ENCODE data around the gene VEGFA.
"Not testable (repeated sequence)": the region's sequence is repeated elsewhere in the genome, so short reads cannot be mapped to it uniquely, and the experiment has no call there.

Gene VEGFA

DNA sequence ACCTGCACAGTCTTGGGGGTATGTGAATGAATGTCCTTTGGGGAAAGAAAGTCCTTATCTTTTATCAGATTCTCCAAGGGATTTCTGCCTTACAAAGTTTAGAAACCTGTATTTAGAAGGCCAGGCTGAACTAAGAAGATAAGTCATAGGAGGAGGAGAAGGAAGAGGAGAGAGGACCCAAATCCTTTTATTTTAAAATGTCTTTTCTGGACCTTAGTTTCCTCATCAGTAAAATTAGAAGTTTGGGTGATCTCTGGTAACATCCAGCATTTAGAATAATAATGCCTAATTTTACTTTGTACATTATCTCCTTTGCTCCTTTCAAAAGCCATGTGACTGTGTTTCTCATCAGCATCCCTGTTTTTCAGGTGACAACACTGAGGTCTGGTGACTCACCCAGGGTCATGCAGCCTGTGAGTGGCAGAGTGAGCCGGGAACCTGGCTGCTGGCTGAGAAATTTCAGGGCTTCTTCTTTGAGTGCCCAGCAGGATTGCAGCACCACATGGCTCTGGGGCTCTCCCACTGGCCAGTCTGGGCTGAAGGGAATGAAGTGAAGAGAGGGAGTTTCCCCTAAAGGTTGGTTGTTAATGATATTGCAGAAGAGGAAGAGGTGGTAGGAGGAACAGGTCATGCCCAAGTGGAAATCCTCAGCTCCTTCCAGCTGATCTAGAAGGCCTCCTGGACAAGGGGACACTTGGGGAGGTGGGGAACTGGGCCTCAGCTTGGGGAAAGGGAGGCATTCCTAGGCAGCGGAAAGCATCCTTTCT is 34.0 kb downstream of the VEGFA start:
- no peak for DNase-seq (ENCODE audit: low spot score)

DNA sequence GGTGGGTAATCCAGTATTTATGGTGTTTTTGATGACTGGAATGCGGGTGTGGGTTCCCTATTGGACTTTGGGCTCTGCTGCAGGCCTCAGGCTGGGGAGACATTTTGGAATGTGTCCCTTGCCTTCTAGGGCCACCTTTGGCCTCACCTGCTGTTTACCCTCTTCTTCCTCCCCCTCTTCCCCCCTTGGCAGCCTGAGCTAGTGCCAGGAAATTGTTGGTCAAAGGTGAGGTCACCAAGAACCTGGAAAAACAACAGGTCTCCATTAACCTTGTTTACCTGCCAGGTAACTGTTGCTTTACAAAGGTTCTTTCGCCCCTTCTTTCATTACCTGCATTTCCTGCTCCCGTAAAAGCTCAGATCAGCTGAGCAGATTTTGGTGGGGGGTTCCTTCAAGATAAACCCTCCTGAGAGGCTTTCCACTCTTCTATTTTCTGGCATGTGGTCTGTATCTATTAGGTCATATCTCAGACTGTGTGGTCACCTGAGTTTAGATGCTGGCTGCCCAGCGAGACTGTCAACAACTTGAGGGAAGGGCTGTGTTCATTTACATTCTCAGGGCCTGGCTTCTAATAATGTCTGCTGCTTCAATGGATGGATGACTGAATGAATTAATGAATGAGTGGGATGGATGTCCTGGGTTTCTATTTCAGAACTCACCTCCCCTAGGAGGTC is 34.7 kb downstream of the VEGFA start:
- DNase-seq (ENCODE audit: low spot score): no peak

DNA sequence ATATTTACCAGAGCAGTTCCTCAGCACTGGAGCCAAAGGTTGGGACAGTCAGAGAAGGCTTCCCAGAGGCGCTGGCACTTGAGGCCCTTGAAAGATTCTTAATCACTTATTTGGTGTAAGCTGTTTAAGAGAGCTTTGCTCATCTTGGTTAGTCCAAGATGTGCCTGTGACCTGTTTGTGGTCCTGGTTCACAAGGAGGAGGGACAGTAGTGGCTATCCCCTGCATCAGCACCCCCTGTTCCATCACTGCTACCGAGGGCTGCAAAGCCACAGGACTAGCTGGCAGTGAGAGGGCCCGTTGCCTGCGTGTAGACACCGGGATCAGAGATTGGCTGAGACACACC is 35.7 kb downstream of the VEGFA start:
- DNase-seq (ENCODE audit: low spot score): no peak

DNA sequence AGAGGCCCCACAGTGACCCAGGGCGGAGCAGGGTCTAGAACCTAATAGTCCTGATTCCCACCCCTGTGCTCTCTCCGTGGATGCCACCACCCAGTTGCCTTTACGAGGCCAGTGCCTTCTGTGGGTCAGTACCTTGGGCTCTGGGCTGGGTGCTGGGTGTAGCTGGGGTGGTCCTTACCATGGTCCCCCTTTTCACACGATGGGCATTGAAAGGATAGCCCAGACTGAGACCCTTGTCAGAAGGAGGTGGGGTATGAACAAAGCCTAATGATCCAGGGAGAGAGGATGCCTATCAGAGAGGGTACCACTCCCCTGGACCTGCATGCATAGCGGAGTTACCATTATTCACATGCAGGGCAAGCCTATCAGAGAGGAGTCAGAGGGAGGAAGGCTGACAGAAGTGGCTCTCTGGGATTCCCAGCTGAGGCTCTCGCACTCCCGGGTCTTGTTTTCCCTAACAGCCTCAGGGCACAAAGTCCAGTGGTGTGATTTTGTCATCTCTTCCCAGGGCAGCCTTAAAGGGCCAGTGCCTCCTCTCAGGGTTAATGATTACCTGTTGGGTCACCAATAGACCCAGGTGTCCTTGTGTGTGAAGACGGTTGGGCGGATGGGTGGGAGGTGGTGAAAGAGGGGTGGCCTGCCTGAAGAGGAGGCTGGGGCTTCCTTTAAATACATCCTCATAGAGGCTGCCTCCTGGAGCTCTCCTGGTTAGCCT is 36.2 kb downstream of the VEGFA start:
- DNase-seq (ENCODE audit: low spot score): no peak

DNA sequence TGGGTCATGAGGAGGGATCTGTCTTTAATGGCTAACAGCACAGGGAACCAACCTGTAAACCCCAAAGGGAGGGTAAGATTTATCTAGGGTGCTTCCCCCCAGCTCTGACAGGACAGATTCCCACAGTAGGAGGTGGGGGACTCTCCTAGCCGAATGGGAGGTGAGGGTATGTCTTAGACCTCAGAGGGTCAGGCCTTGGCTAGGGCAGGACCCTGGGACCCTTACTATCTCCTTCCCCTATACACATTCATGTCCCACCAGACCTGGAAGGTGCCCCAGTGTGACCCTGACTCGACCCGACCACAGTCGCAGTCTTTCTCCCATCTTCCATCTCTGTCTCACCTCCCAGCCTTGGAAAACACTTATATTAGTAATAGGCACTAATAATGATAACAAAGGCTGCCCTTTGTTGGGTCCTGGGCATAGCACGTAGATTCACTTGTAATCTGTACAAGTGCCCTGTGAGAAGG is 36.8 kb downstream of the VEGFA start:
- no peak for DNase-seq (ENCODE audit: low spot score)

DNA sequence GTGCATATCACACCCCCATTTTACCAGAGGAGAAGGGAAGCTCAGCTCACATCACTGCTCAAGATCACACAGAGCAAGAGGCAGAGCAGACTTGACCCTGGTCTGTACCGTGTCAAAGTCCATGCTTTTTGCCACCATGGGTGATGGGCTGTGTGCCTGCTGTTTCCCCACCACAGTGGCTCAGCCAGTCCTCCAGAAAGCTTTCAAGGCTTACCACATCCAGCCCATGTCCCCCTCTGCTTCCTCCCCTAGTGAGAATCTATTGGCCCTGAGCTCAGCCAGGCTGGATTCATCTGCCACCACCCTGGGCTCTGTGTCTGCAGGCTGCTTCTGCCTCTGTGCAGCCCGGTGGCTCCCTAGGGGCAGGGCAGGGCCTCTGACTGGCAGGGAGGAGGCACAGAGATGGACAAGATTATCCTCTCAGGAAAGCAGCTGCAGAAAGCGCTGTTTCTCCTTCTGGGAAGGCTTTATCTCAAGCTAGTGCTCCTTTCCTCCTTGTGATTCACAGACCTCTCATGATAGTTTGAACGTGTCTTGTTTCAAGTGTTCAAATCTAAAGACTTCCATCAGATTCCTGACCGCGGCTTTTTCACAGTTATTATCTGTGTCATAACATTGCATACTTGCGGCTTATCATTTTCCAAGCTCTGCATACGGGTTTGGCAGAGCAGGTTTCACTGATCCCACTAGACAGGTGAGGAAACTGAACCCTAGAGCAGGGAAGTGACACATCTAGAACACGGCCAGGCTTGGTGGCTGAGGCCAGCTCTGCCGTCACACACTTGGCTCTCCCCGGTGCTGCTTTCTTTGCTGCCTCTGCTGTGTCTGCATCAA is 37.4 kb downstream of the VEGFA start:
- no peak for DNase-seq (ENCODE audit: low spot score)

DNA sequence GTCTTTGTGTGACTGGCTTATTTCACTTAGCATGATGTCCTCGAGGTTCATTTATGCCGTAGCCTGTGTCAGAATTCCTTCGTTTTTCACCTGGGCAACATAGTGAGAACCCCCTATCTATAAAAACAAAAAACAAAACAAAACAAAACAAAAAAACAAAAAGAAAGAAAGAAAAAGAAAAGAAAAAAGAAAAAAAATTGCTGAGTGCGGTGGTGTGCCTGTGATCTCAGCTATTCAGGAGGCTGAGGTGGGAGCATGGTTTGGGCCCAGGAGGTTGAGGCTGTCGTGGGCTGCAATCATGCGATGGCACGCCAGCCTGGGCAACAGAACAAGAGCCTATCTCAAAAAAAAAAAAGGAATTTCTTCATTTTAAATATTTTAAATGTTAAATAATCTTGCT is 38.4 kb downstream of the VEGFA start:
- DNase-seq (ENCODE audit: low spot score): no peak

DNA sequence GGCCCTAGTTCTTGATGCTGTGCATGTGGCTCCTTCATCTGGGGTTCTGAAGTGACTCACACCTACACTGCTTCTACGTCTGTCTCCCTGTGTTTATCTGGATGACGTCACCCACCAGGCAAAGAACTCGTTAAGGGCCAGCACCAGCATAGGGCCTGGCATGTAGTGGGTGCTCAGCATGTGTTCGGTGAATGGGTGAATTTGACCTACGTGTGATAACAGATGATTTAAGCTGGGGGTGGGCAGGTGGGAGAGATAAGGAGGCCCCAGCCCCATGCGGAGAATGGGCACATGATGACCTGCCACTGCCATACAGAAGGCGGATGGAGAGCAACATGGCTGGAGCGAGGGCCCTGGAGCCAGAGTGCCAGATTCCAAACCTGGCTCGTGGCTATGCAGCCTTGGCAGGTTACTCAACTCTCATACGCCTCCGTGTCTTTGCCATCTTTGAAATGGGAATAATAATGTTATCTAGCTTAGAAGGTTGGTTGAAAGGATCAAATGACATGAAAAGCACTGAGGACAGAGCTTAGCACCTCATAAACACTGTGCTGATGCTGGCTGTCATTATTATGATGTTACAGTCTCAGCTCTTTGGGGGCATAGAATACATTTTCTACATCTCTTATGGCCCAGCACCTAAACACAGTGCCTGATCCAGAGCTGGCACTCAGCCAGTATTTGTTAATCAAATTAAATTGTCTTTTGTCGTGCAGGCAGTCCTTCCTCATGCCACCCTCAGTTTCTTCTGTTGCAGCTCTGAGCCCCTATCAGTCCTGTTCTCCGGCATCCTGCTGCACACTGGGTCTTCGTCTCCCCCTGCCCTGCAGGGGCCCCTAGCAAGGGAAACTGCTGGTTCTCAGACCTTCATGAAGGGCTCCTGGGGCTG is 39.6 kb downstream of the VEGFA start:
- DNase-seq (ENCODE audit: low spot score): no peak

DNA sequence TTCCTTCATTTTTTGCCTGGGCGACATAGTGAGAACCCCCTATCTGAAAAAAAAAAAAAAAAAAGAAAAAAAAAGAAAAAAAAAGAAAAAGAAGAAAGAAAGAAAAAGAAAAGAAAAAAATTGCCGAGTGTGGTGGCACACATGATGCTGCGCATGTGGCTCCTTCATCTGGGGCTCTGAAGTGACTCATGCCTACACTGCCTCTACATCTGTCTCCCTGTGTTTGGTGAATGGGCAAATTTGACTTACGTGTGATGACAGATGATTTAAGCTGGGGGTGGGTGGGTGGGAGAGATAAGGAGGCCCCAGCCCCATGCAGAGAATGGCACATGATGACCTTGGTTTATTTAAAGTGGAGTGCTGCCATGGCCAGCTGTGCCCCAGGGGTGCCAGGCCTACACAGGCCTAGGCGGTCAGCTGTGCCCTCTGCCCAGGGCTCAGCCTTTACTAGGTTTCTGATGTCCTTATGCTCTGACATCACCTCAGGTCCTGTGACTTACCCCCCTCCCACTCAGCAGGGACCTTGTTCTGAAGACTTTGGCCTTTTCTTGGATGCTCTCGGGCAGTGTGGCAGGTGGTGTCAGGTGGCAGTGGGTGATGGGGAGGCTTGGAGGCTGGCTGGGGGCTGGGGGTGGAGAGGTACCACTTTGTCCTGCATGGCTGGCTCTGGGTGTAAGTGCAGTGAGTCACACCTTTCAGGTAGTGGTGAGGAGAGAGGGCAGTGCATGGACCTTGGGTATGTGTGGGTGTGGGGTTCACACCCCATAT is 41.1 kb downstream of the VEGFA start:
- no peak for DNase-seq (ENCODE audit: low spot score)

DNA sequence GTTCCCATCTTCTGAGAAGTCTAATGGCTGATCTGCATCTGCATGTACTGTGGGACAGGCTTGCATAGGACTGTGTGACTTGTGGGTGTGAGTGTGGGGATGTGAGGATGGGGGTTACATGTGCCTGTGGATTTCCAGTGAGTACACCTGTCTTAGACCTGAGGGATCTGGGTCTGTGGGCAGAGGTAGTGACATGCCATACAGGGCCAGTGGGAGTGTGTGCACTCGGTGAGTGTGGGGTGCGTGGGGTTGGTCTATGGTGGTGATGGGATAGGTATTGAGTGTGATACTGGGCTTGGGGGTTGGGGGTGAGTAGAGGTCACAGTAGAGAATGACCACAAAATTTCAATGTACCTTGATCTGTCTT is 41.7 kb downstream of the VEGFA start:
- no peak for DNase-seq (ENCODE audit: low spot score)

DNA sequence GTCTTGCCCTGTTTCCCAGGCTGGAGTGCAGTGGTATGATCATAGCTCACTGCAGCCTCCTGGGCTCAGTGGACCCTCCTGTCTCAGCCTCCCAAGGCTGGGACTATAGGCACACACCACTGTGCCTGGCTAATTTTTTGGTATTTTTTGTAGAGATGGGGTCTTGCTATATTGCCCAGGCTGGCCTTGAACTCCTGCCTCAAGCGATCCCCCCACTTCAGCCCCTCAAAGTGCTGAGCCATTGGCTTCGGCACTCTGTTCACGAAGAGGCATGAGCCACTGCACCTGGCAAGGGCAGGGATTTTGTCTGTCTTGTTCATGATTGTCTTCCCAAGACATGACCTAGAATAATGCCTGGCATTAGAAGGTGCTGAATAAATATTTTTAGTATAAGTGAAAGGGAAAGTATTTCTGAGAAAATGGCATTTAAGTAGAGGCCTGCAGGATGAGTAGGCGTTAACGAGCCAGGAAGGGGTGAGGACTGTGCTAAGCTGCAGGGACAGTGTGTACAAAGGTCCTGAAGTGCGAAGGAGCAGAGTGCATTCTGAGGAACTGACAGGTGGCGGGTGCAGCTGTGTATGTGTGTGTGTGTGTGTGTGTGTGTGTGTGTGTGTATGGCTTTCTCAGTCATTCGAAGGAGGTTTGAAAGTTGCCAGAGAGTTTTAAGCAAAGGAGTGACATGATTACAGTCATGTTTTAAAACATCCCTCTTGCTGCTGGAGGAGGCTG is 43.0 kb downstream of the VEGFA start:
- DNase-seq (ENCODE audit: low spot score): peak; percentile 30

DNA sequence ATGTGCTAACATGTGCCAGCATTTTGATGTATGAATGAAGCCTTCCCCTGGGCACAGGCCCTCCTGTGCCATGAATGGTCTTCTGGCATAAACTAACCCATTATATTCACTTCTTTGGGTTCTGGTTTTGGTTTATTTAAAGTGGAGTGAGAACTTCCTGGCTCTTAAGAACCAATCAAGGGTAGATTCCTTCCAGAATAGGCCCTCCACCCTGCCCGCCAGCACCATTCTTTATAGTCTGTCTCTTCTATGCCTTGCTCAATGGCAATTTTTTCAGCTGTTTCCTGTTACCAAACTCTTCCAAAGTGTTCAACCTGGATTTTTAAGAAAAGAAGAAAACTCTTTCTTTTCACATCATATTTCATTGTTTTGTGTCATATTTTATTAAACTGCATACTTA is 44.1 kb downstream of the VEGFA start:
- no peak for DNase-seq (ENCODE audit: low spot score)

DNA sequence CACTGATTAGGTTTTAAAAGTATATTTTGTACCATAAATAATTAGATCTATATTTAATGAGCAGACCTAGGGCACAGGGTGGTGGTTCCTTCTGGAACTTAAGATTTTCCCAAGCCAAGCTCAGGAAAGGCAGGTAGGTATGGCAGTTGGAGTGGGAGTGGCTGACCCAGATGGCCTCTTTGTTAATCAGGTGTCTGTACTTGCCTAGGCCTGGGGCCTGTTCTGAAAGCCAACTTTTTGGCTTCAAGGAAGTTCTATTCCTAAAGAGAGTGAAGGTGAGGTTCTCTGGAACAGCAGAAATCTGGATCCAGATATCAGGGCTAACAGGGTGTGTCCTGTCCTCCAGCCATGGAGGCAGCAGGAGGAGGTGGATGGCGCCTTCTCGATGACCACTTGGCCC is 44.9 kb downstream of the VEGFA start:
- DNase-seq (ENCODE audit: low spot score): no peak

DNA sequence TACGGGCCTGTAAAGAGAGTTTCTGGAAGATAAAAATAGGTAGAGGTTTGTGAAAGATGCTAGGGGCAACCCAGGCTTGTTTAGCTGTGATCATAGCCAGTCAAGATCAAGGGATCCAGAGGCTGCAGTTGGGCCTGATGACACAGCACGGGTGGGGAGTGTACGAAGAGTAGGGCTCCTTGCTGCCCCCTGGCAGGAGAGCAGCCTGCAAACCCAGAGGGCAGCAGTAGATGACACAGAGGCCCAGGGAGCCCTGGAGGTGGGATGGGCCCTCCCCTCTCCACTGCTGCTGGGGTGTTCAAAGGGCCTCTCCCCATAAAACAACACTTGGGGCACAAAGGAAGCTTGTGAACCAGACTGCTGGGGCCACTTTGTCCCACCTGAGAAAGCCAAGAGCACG is 47.2 kb downstream of the VEGFA start:
- no peak for DNase-seq (ENCODE audit: low spot score)

DNA sequence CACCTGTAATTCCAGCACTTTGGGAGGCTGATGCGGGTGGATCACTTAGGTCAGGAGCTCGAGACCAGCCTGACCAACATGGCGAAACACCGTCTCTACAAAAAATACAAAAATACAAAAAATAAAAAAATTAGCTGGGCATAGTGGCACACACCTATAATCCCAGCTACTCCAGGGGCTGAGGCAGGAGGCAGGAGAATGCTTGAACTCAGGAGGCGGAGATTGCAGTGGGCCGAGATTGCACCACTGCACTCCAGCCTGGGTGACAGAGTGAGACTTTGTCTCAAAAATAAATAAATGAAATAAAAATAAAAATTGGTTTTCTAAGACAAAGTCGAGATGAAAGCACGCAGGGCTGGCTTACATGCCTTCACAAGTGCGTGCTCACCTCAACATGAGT is 49.0 kb downstream of the VEGFA start:
- DNase-seq (ENCODE audit: low spot score): not testable (repeated sequence)

DNA sequence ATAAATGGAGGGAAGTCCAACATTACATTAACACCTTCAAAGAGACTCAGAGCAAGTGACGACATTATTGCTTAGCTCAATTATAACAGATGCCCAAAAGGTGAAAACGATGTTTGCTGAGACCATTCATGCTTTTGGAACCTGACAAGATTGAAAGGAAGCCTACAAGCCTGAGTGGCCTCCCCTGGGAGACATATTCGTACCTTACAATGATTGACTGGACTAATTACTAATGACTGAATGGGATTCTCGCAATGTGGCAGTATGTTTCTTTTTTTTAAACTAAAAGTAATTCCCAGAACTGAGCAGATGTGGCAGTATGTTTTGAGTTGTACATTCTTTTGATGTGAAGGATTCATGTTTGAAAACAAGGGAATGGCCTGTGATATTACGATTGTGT is 49.9 kb downstream of the VEGFA start:
- DNase-seq (ENCODE audit: low spot score): no peak

DNA sequence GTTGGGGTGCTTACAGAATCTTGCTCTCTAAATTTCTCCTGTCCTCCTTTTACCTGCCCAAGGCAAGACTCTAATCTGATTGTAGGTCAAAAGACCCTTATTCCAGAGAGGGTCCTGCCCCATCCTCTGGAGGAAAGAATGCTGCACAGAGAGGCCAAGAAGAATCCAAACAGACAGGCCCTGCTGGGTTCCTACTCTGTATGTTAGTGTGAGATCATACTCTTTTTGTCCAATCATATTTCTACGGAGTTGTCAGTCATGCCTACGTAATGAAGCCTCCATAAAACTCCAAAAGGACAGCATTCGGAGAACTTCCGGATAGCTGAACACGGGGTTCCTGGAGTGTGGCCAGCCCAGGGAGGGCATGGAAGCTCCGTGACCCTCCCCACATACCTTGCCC is 50.5 kb downstream of the VEGFA start:
- DNase-seq (ENCODE audit: low spot score): no peak

DNA sequence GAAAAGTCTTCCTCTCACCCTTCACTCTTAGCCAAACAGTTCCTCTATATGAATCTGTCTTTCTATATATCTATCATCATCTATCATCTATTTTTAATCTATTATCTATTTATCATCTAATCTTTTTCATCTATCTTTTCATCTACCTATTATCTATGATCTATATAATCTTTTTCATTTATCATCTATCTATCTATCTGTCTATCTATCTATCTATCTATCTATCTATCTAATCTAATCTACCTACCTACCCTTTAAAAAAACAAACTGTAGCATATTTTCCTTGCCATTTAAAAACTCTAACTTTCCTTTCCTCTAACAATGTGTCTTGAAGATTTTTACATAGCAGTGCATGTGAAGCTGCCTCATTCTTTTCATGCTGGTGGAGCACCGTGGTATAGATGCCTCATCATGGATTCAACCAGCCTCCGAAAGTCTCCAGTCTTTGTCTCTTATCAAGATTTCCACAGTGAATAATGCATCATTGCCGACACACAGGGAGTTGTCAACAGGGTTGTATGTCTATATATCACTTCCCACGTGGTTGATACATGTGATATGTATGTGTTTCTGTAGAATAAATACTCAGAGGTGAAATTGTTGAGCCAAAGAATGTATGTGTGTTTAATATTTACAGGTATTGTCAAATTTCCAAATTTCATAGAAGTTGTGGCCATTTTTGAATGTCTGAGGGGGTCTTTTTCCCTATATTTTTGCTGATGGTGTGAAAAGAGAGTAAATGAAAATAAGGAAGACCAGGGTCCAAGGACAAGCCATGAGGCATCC is 51.3 kb downstream of the VEGFA start:
- no peak for DNase-seq (ENCODE audit: low spot score)

DNA sequence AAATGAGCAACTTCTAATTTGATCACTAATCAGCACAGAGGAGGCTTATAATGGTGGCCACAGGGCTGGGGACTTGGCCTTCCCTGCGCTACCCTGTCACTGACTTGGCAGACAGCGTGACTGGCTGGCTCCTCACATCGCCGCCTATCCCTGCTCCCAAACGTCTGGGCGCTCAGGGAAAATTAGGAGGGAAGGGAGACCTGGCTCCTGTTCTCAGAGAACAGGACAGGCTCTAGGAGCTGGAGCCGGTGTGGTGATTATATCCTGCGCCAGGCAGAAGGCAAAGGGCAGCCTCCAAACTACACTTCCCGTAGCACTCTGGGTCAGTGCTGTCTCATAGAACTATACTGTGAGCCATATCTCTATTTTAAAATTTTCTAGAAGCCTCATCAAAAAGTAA is 53.4 kb downstream of the VEGFA start:
- DNase-seq (ENCODE audit: low spot score): no peak

Data from activated CD4-positive, alpha-beta T cell treated with anti-CD3 and anti-CD28 coated beads, Interleukin-2, Interleukin-4, amounts not matched to agents 100 ng/mL and 50 ng/mL, durations not matched to agents 16 hours and 8 hours (primary cell).